Cardiac muscle cell (in vitro differentiated cells and primary cell): ENCODE measurements around the gene TRIO. TPM values are rescaled to one million over a fixed set of nuclear protein-coding genes. Genes with fewer than 3 reads are reported as not detected.

Source experiments
- DNase-seq, 2 donors: peaks; one replicate each; pipeline versions ENCODE4 v3.0.0 to v3.0.0-alpha.2; 2010 to 2017; ENCODE audit warnings: low read depth in 1 of 2, low spot score in 1 of 2
- H3K27ac ChIP-seq: fragments of 200-600 bp; sonication (generic); 2 replicates; pipeline ENCODE4 v1.5.1; 2016
- H3K27me3 ChIP-seq: fragments of 200-600 bp; sonication (generic); 2 replicates; pipeline ENCODE4 v1.6.0; 2016; ENCODE audit warnings: control low read depth
- H3K36me3 ChIP-seq: fragments of 200-600 bp; sonication (generic); 2 replicates; pipeline ENCODE4 v1.5.1; 2016; ENCODE audit warnings: control low read depth
- H3K4me1 ChIP-seq: fragments of 200-600 bp; sonication (generic); 2 replicates; pipeline ENCODE4 v1.8.1; 2017; ENCODE audit warnings: low read depth, mild to moderate bottlenecking, mixed run types
- H3K4me3 ChIP-seq: fragments of 200-600 bp; sonication (generic); 2 replicates; pipeline ENCODE4 v1.5.1; 2016; ENCODE audit warnings: mild to moderate bottlenecking
- H3K9me3 ChIP-seq: fragments of 200-600 bp; sonication (generic); 2 replicates; pipeline ENCODE4 v1.5.1; 2017; ENCODE audit warnings: low read depth, mild to moderate bottlenecking, control low read depth
- polyA plus RNA-seq: library from polyadenylated mRNA; unstranded; fragments of >200 nt; fragmentation: Nextera tagmentation; extraction: Ambion mirVana; gene quantifications from 2 replicates; pipeline ENCODE4 v1.2.1, GENCODE V29; 2016
- total RNA-seq: library from RNA; depleted of rRNA; stranded (reverse); fragments of >200 nt; gene quantifications from 2 replicates; pipeline ENCODE4 v1.2.3, GENCODE V29; 2016
- TF ChIP-seq, protein P1 (sequence below): IDR thresholded peaks from 2 replicates; pipeline ENCODE4 v1.5.1; 2012; ENCODE audit warnings: low read depth, mild to moderate bottlenecking, low read length

TRIO gene
- total and polyA plus RNA-seq, 2 experiments from 2014 or later: 15.5 to 104 TPM

DNA sequence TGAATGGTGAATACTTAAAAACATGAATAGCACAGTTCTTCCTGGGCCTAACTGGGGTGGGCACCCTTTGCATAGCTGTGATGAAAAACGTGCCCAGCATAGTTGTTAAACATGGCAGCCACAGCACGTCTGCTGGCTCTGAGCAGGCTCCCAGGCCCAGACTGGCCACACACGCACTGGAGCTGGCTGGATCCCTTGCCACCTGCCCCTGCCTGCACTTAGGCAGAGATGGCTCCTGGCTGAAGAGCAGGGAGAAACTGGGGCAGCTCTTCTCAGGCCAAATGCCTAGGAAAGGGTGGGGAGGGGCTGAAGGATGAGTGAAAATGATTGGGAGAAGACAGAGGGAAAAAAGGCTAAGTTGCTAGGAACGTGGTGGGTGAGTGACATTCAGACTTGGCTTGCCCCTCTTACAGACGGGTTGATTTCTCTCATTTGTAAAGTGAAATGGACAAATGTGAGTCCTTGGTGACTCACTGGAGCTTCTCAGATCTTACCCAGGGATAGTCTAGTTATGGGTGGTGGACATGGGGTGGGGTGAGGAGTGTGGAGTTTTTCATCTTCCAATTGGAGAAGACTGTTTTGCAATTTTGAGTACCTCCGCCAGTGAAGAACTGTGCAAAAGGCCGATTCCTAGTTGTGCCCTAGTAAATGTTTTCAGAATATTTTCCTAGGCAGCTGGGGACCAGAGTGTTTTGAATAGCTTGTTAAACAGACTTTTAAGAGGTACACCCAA lies 42.4 kb downstream of the TRIO start:
- Histone ChIP-seq H3K36me3 (no peaks in the 10 kb centered on the region), H3K27me3 (no peaks in the 10 kb centered on the region), H3K27ac (peak overlapping the region; percentile 63), H3K4me3 (no peak overlapping the region), H3K4me1 (peaks cover 32% of the 10 kb centered on the region), H3K9me3 (no peaks in the 10 kb centered on the region)
- TF ChIP-seq, protein P1, sequence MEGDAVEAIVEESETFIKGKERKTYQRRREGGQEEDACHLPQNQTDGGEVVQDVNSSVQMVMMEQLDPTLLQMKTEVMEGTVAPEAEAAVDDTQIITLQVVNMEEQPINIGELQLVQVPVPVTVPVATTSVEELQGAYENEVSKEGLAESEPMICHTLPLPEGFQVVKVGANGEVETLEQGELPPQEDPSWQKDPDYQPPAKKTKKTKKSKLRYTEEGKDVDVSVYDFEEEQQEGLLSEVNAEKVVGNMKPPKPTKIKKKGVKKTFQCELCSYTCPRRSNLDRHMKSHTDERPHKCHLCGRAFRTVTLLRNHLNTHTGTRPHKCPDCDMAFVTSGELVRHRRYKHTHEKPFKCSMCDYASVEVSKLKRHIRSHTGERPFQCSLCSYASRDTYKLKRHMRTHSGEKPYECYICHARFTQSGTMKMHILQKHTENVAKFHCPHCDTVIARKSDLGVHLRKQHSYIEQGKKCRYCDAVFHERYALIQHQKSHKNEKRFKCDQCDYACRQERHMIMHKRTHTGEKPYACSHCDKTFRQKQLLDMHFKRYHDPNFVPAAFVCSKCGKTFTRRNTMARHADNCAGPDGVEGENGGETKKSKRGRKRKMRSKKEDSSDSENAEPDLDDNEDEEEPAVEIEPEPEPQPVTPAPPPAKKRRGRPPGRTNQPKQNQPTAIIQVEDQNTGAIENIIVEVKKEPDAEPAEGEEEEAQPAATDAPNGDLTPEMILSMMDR: no peak
- DNase-seq: peak in 1 of 2 donors; percentile 70

DNA sequence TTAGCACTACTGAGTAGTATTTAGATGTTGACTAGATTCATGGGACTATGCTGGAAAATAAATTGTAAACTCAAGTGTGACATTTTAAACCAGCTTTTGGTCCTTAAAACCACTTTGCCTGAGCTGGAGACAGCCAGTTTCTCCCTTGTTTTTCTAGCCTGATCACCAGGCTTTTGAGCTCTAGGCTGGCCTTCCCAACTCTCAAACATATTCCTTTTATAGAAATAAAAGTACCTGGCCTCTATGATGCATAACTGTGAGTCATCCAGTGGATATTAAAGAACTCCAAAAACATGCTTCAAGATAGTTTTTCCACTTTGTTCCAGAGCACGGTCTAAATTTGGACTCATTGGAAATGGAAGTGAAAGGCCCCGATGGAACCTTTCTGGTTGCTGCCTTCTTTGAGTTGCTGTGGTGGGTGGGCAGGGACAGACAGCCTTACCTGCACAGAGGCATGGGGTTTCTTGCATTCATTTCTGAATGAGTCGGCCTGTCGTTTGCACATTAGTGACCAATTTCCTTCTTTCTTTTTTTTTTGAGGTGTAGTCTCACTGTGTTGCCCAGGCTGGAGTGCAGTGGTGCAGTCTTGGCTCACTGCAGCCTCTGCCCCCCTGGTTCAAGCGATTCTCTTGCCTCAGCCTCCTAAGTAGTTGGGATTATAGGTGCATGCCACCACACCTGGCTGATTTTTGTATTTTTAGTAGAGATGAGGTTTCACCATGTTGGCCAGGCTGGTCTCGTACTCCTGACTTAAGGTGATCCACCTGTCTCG lies 43.1 kb downstream of the TRIO start:
- Histone ChIP-seq H3K27ac (peak overlapping the region; percentile 63), H3K27me3 (no peaks in the 10 kb centered on the region), H3K4me1 (peaks cover 38% of the 10 kb centered on the region), H3K9me3 (no peaks in the 10 kb centered on the region), H3K4me3 (no peak overlapping the region), H3K36me3 (no peaks in the 10 kb centered on the region)
- TF ChIP-seq, protein P1: no peak
- DNase-seq: peak in 1 of 2 donors; percentile 65

DNA sequence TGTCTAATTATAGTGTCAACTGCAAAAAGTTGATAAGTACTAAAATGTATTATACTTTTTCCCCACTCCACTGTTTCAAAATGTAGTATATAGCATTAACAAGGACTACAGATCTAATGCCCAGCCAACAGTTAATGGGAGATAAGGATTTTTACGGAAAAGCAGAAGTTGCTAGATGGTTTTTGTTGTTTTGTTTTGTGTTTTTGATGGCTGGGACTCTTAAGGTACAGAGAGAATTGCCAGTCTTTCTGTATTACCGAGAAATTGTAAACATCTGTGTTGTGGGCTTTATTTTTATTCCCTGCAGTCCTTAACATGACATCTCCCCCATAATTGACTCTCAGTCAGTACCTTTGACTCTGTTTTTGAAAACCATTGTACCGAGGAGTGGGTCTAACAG lies 44.0 kb downstream of the TRIO start:
- no peak overlapping the region for H3K4me3 ChIP-seq
- H3K27ac ChIP-seq: no peak overlapping the region
- no peaks in the 10 kb centered on the region for H3K27me3 ChIP-seq
- no peaks in the 10 kb centered on the region for H3K36me3 ChIP-seq
- no peaks in the 10 kb centered on the region for H3K9me3 ChIP-seq
- no peak for DNase-seq
- TF ChIP-seq, protein P1: no peak
- H3K4me1 ChIP-seq: peaks cover 38% of the 10 kb centered on the region

DNA sequence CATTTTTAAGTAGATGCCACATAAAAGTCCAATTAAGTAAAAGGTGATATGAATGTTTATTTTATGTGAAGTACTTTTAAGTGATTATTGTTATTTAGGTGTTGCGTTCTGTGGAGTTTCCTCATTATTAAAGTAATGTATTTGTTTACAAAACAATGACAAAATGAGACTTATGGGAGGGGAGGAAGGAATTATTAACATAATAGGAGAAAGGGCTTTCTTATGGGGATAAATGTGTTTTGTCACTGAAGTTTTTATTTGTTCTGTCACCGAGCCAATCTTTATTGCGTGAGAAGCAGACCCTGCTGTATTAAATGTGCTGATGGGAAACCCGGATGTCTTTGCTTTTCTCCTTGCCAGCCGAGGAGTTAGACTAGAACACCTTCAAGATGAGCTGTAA lies 44.5 kb downstream of the TRIO start:
- H3K9me3 ChIP-seq: no peaks in the 10 kb centered on the region
- TF ChIP-seq, protein P1: no peak
- H3K27me3 ChIP-seq: no peaks in the 10 kb centered on the region
- peaks cover 38% of the 10 kb centered on the region for H3K4me1 ChIP-seq
- no peaks in the 10 kb centered on the region for H3K36me3 ChIP-seq
- peak in 1 of 2 donors; percentile 48 for DNase-seq
- no peak overlapping the region for H3K27ac ChIP-seq
- no peak overlapping the region for H3K4me3 ChIP-seq

DNA sequence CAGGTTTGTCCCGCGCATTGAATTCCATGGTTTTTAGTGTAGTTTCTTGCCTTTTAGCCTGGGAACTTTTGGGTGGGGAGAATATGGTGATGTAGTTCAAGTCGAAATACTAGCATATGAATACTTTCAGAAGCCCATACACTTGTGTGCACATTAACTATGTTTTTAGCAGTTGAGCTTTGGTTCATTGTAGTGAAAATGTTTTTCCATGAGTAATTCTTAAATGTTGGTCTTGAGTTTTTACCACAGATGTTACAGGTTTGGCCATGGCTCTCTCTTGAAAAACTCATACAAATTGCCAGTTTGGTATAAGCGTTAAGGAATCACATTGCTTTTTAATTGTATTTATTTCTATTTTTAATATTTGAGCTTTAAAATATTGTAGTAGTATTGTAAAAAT lies 45.6 kb downstream of the TRIO start:
- H3K4me1 ChIP-seq: peaks cover 39% of the 10 kb centered on the region
- TF ChIP-seq, protein P1: no peak
- no peaks in the 10 kb centered on the region for H3K9me3 ChIP-seq
- no peak overlapping the region for H3K4me3 ChIP-seq
- DNase-seq: no peak
- no peaks in the 10 kb centered on the region for H3K27me3 ChIP-seq
- H3K27ac ChIP-seq: no peak overlapping the region
- no peaks in the 10 kb centered on the region for H3K36me3 ChIP-seq
